Epithelial cell of proximal tubule (primary cell): ENCODE results near the gene STK38L. TPM values are rescaled to one million over a fixed set of nuclear protein-coding genes. Genes with fewer than 3 reads are reported as not detected.

Experiments used
- DNase-seq: peaks from one replicate; pipeline ENCODE4 v3.0.0-alpha.2; 2011; ENCODE audit warnings: low read depth
- H3K4me3 ChIP-seq: 2 replicates; pipeline ENCODE4 v1.5.1; 2011; ENCODE audit warnings: low read depth, mild to moderate bottlenecking, low read length
- CTCF ChIP-seq: conservative IDR thresholded peaks from 2 replicates; pipeline ENCODE4 v1.5.1; 2012; ENCODE audit warnings: low read depth, mild to moderate bottlenecking, low read length
- total RNA-seq: library from RNA; depleted of rRNA; stranded (reverse); fragments of >200 nt; gene quantifications from 2 replicates; pipeline ENCODE4 v1.2.3, GENCODE V29; 2015

Gene STK38L
- total RNA-seq, 1 donor from 2014 or later: 14.9 TPM

- no peak for DNase-seq
- TF ChIP-seq CTCF: no peak
- no peak overlapping the region for H3K4me3 ChIP-seq
Observed at GRCh38 chr12:27334721-27335082, 90.6 kb downstream of the STK38L start.

GRCh38 chr12:27335364-27336281 lies 91.5 kb downstream of the STK38L start:
- no peak for DNase-seq
- no peak for TF ChIP-seq CTCF
- no peak overlapping the region for H3K4me3 ChIP-seq

DNA sequence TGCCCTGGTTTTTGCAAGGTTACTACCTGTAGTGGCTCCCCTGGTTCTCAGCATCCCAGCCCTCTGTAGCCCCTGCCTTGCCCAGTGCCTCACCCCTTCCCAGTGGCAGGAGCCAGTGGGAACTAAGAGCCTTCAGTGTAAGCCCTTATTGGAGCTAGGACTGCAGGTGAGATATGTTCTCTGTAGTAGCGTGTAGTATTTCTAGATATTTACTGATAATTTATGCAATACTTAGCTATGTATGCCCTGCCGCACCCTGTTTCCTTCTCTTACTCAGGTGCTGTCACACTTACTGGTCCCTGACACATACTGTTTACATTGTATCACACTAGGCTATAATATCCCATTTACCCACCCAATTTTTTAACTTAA lies 92.2 kb downstream of the STK38L start:
- no peak for DNase-seq
- no peak overlapping the region for H3K4me3 ChIP-seq
- TF ChIP-seq CTCF: no peak

GRCh38 chr12:27337376-27337775 lies 93.3 kb downstream of the STK38L start:
- no peak overlapping the region for H3K4me3 ChIP-seq
- TF ChIP-seq CTCF: no peak
- DNase-seq: no peak

- no peak for TF ChIP-seq CTCF
Observed at GRCh38 chr12:27338473-27338872, 94.4 kb downstream of the STK38L start.

DNA sequence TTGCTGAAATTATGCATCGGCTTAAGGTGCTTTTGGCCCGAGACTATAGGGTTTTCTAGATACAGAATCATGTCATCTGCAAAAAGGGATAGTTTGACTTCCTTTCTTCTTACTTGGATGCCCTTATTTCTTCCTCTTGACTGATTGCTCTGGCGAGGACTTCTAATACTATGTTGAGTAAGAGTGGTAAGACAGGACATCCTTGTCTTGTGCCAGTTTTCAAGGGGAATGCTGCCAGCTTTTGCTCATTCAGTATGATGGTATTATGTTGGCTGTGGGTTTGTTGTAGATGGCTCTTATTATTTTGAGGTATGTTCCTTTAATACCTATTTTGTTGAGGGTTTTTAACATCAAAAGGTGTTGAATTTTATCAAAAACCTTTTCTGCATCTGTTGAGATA lies 96.9 kb downstream of the STK38L start:
- H3K4me3 ChIP-seq: no peak overlapping the region
- no peak for DNase-seq
- no peak for TF ChIP-seq CTCF

More at GRCh38 chr12:27338473-27338872, 94.4 kb downstream of the STK38L start:
- DNase-seq: no peak
- H3K4me3 ChIP-seq: no peak overlapping the region

DNA sequence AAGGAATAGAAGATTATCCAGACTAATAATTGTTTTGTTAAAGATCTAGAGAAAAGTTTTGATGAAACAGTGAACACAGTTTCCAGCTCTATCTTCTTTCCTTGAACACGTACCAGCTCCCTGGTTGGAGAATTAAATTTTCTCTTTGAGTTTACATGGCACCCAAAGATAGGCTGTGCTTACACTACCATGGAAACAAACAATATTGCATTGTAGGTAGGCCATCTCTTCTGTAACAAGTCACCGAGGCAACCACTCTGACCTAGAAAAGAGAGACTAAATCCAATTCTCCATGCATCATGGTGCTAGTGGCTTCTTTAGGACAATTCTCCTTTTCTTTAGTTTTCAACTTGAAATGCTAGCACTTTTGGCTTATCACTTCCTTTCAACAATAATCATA lies 98.5 kb downstream of the STK38L start:
- TF ChIP-seq CTCF: no peak
- no peak for DNase-seq
- H3K4me3 ChIP-seq: no peak overlapping the region
